H54 (cell line): Measurements from ENCODE around the gene GLYATL1.
"Not testable (repeated sequence)": the region's sequence is repeated elsewhere in the genome, so short reads cannot be mapped to it uniquely, and the experiment has no call there.

Source experiments
- DNase-seq: peaks from one replicate; pipeline ENCODE4 v3.0.0; 2011; ENCODE audit warnings: low spot score, mixed read lengths; ENCODE audit not compliant: insufficient read length
- FAIRE-seq: peaks from 3 replicates; lab custom pipeline; 2011; peaks lifted over from hg19 to GRCh38; lab: Jason Lieb, UNC
- POLR2A ChIP-seq: IDR thresholded peaks from 2 replicates; pipeline ENCODE4 v1.6.1; 2011; ENCODE audit warnings: low read depth, mild to moderate bottlenecking, low read length

The GLYATL1 gene

DNA sequence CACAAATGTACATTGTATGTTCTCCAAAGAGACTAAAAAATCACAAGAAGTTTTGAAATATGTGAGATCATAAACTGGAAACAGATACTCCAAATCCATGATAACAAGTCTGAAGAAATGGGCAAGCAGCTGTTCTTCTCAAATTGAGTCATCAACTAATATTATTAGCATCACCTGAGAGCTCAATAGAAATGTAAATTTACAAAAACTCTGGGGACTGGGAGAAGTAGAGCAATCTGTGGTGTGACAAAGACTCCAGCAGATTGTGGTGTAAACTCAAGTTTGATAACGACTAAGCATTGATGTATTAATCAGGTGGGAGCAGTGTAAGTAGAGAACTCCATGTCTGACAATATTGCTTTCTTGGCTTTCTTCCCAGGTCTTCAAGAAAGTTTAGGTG, 53.2 kb downstream of the GLYATL1 start:
- DNase-seq (no peak), FAIRE-seq (no peak)
- TF ChIP-seq POLR2A = no peak

DNA sequence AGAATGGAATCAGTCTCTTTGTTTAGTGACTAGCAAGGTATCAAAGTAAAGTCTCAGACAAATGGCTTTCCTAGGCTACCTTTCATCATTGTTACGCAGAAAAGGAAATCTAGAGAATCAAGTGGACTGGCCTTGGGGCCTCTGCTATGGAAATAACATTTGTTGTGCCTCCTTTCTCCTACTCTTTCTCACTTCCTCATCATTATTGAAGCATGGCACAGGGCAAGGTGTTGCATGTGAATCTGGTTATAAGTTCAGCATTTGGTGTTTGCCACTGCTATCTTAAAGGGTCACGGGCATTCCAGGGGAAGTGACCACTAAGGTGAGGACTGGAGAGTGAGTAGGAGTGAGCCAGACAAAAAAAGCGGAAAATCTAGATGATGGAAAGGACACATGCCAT, 54.9 kb downstream of the GLYATL1 start:
- DNase-seq (no peak), FAIRE-seq (no peak)
- no peak for TF ChIP-seq POLR2A

DNA sequence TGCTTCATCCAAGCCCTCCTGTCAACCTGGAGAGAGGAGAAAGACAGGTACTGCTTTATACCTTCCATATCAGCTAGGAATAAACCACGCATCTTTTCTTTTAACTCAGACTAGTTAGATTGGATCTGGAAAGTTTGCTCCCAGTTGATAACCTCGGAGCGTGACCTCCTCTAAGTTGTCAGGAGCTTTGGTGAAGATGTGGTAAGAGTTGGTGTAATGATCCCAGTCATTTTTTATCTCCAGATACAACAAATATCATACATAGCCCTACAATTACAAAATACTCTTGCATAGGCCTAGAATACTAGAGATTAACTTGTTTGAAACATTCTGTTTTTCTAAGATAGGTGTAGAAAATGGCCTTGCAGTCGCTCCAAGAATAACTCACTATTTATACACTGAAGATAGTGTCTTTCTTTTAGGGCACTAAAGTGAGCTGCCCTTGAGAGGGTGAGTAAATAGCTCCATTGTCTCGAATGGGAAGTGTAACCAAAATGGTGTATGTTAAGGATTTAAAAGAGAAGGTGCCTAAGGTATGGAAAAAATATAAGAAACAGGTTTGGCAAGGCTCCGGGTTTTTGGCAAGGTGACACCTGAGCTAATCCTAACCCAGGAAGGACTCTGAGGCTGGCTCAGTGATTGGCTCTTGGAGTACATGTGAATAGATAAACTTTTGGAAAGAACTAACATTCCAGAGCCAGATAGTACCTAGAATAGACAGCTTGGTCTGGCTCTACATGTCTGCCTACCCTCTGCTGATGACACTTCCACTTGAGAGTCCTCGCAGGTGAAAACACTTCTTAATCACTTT, 59.4 kb downstream of the GLYATL1 start:
- no peak for TF ChIP-seq POLR2A
- FAIRE-seq = no peak

DNA sequence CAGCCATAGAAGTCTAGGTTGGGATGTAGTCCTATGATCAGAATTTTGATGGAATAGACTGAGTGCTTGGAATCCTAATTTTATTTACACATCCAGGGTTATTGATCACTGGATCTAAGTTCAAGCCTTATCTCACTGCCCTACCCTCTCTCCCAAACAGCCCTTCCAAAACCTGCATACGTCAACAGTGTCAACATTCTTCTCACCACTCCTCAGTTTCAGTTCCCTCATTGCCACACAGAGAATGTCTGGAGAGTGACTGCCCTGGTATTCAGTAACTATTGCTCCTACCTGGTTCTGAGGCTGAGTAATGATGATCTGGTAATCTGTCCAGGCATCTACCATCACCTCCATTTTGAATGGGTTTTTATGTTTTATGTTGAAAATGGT, 60.0 kb downstream of the GLYATL1 start:
- no peak for FAIRE-seq
- no peak for DNase-seq
- TF ChIP-seq POLR2A = no peak

More for the DNA sequence above, 59.4 kb downstream of the GLYATL1 start:
- DNase-seq = no peak

DNA sequence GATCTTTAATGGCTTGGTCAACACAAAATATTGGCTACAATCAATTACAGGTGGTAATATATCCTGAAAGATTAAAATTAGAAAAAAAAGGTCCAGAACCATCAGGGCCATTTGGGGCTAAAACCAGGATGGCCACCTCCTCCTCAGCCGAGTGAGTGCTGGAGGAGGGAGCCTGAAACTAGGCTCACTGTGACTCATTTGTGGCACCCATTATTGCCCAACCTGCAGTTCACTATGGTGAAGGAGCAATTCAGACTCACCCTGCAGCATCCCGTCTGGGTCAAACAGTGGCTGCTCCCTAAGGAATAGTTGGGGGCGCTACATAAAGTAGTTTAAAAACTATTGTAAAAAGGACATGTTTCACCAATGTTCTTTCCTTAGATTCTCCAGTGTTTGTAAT, 60.7 kb downstream of the GLYATL1 start:
- DNase-seq = no peak
- no peak for TF ChIP-seq POLR2A

DNA sequence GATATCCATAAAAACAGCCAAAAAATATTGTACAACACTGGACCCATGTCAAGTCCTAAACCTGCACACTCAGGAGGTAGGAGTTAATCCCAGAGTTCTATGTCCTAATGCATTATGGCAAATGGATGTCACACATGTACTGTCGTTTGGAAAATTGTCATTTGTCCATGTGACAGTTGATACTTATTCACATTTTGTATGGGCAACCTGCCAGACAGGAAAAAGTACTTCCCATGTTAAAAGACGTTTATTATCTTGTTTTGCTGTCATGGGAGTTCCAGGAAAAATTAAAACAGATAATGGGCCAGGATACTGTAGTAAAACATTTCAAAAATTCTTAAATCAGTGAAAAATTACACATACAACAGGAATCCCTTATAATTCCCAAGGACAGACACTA, 62.7 kb downstream of the GLYATL1 start:
- not testable (repeated sequence) for FAIRE-seq, DNase-seq

More for the DNA sequence above, 60.7 kb downstream of the GLYATL1 start:
- no peak for FAIRE-seq
